ENCODE measurements around the gene DIS3L2. TPM values are rescaled to one million over a fixed set of nuclear protein-coding genes. Genes with fewer than 3 reads are reported as not detected.

Gene DIS3L2
- total RNA-seq, 4 donors from 2014 or later = 40.6 to 105 (median 43.9) TPM

DNA sequence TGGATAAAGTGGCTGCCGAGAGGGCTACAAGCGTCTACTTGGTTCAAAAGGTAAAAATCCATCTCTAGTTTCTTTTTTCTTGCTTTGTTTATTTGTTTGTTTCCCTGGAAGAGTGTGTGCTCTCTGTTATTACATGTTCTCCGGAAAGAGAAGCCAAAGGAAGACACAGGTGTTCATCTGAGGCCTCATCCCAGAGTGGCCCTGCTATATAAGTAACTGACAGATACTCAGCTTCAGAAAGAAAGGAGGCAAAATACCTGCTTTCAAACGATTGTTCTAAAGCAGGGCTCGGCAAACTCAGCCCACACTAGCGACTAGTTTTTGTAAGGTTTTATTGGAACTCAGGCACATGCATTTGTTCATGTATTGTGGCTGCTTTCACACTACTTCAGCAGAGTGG, 277.1 kb downstream of the DIS3L2 start:
- 90% methylated on average over 6 of the region's 6 CpGs for WGBS

DNA sequence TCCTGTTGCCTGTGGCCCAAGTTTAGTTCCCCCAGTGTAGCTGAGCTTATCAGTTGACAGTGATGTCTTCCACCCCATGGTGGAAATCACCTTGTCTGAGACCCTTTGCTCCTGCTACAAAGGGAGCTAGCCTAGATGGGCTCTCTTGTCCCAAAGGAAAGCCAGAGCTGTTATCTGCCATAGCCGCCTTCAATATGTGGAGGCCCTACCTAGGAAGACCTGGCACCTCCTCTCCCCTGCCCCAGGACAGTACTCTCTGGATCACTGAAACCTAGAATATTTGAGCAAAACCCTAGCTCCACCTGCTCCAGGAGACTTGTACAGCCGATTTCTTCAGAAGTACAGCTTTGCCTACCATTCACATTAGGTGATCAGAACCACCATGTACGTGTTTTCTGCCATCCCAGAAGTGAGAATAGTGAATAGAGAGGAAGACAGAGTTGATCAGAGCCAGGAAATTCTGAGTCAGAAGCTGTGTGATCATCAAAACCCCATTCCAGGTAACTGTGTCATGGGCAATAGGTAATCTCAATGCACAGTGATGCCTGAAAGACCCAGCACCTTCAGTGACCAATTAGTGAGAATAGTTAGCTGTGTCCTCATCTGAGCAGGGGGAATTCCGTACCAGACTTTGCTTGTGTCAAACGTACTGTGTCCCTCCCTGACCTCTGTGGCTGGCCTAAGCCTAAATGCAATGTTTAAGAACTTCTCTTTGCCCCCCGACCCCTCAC, 278.6 kb downstream of the DIS3L2 start:
- 84% methylated on average over 6 of the region's 6 CpGs for WGBS
- Histone ChIP-seq H3K4me3 (no peak overlapping the region), H3K4me1 (peaks cover 7% of the 10 kb centered on the region), H3K36me3 (peaks cover 4% of the 10 kb centered on the region), H3K27ac (no peak overlapping the region), H3K9me3 (no peaks in the 10 kb centered on the region), H3K27me3 (no peaks in the 10 kb centered on the region)
- DNase-seq (ENCODE audit: low spot score in 2 of 2) = peak in 1 of 2 donors; percentile 21
- TF ChIP-seq, protein P1, sequence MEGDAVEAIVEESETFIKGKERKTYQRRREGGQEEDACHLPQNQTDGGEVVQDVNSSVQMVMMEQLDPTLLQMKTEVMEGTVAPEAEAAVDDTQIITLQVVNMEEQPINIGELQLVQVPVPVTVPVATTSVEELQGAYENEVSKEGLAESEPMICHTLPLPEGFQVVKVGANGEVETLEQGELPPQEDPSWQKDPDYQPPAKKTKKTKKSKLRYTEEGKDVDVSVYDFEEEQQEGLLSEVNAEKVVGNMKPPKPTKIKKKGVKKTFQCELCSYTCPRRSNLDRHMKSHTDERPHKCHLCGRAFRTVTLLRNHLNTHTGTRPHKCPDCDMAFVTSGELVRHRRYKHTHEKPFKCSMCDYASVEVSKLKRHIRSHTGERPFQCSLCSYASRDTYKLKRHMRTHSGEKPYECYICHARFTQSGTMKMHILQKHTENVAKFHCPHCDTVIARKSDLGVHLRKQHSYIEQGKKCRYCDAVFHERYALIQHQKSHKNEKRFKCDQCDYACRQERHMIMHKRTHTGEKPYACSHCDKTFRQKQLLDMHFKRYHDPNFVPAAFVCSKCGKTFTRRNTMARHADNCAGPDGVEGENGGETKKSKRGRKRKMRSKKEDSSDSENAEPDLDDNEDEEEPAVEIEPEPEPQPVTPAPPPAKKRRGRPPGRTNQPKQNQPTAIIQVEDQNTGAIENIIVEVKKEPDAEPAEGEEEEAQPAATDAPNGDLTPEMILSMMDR (IDR thresholded peaks at IDR 0.05) = no peak
- no peak for TF ChIP-seq EP300 (IDR thresholded peaks at IDR 0.05)
- TF ChIP-seq POLR2A (IDR thresholded peaks at IDR 0.05) = no peak
- no peak for TF ChIP-seq POLR2AphosphoS5 (IDR thresholded peaks at IDR 0.05)

More for the DNA sequence above, 277.1 kb downstream of the DIS3L2 start:
- Histone ChIP-seq H3K27me3 (no peaks in the 10 kb centered on the region), H3K27ac (no peak overlapping the region), H3K36me3 (peaks cover 4% of the 10 kb centered on the region), H3K4me1 (peaks cover 7% of the 10 kb centered on the region), H3K4me3 (no peak overlapping the region), H3K9me3 (no peaks in the 10 kb centered on the region)
- no peak for TF ChIP-seq POLR2AphosphoS5 (IDR thresholded peaks at IDR 0.05)
- no peak for TF ChIP-seq EP300 (IDR thresholded peaks at IDR 0.05)
- TF ChIP-seq POLR2A (IDR thresholded peaks at IDR 0.05) = no peak
- TF ChIP-seq, protein P1 (IDR thresholded peaks at IDR 0.05) = no peak
- peak in 1 of 2 donors; percentile 12 for DNase-seq (ENCODE audit: low spot score in 2 of 2)

DNA sequence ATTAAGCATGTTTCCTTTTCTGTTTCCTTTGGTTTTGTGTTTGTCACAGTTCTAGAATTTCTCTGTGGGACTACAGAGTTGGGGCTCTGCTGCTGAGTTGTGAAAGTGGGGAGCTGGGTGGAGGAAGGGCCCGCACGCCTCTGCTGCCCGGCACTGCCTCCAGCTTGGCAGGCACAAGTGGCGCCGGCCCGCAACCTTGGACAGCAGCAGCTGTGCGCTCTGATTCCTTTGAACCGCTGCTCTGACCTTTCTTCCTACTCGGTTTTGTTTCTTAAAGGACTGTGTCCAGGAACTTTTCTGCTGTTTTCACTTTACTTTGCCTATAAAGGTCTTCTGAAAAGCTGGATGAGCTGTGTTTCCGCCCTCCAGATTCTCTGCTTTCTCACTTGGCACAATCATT, 279.4 kb downstream of the DIS3L2 start:
- 90% methylated on average over 10 of the region's 10 CpGs for WGBS
- DNase-seq (ENCODE audit: low spot score in 2 of 2) = no peak
- Histone ChIP-seq H3K4me3 (no peak overlapping the region), H3K27ac (no peak overlapping the region), H3K27me3 (no peaks in the 10 kb centered on the region), H3K4me1 (peaks cover 2% of the 10 kb centered on the region), H3K36me3 (peaks cover 4% of the 10 kb centered on the region), H3K9me3 (no peaks in the 10 kb centered on the region)
- no peak for TF ChIP-seq POLR2A (IDR thresholded peaks at IDR 0.05)
- no peak for TF ChIP-seq EP300 (IDR thresholded peaks at IDR 0.05)
- no peak for TF ChIP-seq POLR2AphosphoS5 (IDR thresholded peaks at IDR 0.05)
- TF ChIP-seq, protein P1 (IDR thresholded peaks at IDR 0.05) = no peak

DNA sequence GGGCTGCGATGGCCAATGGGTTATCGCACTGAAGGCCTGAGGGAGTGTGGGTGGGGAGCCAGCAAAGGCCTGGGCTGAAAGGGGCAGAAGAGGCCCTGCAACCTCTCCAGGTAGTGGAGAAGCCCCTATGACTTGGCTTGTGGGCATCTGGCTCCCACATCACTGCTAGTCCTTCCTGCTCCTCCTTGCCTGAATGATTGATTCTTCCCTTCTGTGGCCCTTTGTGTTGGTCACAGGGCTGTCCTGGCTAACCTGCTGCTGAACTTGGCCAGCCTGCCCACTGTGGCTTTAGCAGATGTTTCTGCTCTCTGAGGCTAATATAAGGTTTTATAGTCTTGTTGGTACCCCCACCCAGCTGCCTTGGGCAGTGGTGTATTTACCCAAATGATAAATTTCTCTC, 280.8 kb downstream of the DIS3L2 start:
- no peak for DNase-seq (ENCODE audit: low spot score in 2 of 2)
- 94% methylated on average over 2 of the region's 2 CpGs for WGBS
- Histone ChIP-seq H3K36me3 (peaks cover 4% of the 10 kb centered on the region), H3K4me3 (no peak overlapping the region), H3K27ac (no peak overlapping the region), H3K4me1 (no peaks in the 10 kb centered on the region), H3K9me3 (no peaks in the 10 kb centered on the region), H3K27me3 (no peaks in the 10 kb centered on the region)
- no peak for TF ChIP-seq POLR2A (IDR thresholded peaks at IDR 0.05)
- no peak for TF ChIP-seq EP300 (IDR thresholded peaks at IDR 0.05)
- TF ChIP-seq POLR2AphosphoS5 (IDR thresholded peaks at IDR 0.05) = no peak
- TF ChIP-seq, protein P1 (IDR thresholded peaks at IDR 0.05) = no peak

DNA sequence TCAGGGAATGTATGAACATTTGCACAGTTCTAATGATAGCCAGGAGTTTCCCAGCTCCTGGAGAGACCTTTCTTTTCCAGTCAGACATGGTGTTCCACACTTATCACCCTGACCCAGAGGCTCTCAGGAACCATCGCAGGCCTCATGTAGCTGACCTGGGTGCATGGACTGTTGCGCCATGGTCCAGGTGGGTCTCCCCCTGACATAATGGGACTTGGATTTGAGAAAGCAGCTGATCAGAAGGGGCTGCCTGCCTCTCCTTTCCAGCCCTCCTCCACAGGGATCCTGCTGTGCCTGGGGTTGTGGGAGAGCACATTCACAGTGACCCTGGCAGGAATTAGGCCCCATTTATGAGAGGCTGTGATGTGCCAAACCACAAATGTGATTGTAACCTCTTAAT, 283.6 kb downstream of the DIS3L2 start:
- TF ChIP-seq, protein P1 (IDR thresholded peaks at IDR 0.05) = no peak
- TF ChIP-seq EP300 (IDR thresholded peaks at IDR 0.05) (no peak), POLR2AphosphoS5 (IDR thresholded peaks at IDR 0.05) (no peak), POLR2A (IDR thresholded peaks at IDR 0.05) (no peak)
- Histone ChIP-seq H3K4me3 (no peak overlapping the region), H3K27ac (no peak overlapping the region), H3K4me1 (no peaks in the 10 kb centered on the region), H3K27me3 (no peaks in the 10 kb centered on the region), H3K36me3 (peaks cover 13% of the 10 kb centered on the region), H3K9me3 (no peaks in the 10 kb centered on the region)
- 100% methylated on average over 1 of the region's 2 CpGs for WGBS
- DNase-seq (ENCODE audit: low spot score in 2 of 2) = no peak
